A172 (cell line): ENCODE results near the gene LRRC4C. TPM values are rescaled to one million over a fixed set of nuclear protein-coding genes. Genes with fewer than 3 reads are reported as not detected.

Experiments used
- DNase-seq: peaks from one replicate; pipeline ENCODE4 v3.0.0-alpha.2; 2015; ENCODE audit warnings: low spot score
- total RNA-seq: library from RNA; depleted of rRNA; stranded (reverse); fragments of >200 nt; shearing (Covaris generic); gene quantifications from 2 replicates; pipeline ENCODE4 v1.2.3, GENCODE V29; 2014

The LRRC4C gene
- total RNA-seq, 1 experiment from 2014 or later = not detected

DNA sequence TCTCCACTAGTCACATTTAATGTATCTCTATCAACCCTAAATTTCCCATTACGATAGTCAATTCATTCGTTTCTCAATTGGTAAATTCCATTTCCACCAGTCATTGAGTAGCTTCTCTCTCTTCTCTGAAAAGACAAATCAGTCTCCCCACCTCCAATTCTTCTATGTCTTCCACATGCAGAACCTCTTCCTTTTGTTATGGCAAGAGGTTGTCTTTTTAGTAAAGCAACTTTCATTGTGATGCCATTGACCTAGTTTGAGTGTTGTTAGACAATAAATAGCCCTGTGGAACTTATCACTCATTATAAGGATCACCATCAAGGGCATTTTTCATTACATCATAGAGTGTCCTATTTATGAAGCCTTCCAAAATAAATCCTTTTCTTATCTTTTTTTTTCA, 340.9 kb downstream of the LRRC4C start:
- DNase-seq = no peak

DNA sequence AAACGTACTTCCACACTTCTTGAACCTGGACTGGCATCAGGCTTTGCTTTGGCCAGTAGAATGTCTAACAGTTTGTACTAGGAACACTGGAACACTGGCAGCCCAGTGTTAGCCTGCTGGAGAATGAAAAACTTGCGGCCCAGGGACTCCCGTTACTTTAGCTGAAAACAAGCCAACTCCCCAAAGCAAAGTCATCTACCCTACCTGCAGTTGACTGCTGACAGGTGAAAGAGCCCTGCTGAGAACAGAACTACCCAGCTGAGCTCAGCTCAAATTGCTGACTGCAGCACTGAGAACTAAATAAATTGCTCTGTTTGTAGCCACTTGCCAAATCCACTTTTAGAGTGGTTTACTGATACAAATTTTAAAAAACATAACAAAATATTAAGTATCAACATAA, 342.5 kb downstream of the LRRC4C start:
- no peak for DNase-seq

DNA sequence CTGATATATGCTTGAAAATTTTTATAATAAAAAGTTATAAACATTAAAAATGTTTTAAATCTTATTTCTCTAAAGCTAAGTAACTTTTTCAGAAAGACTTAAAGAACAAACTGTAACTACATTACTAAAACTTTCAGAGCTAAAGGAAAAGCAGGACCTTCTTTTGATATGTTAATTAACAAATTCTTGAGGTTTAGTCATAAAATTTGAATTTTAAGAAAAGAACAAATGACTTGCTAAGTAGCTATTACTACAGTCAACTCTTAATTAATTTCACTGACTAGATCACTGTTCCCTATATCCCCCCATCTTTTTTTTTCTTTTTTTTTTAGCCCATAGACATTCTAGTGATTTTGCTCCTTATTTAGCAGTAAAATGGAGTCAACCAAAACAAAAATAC, 344.4 kb downstream of the LRRC4C start:
- DNase-seq = no peak

DNA sequence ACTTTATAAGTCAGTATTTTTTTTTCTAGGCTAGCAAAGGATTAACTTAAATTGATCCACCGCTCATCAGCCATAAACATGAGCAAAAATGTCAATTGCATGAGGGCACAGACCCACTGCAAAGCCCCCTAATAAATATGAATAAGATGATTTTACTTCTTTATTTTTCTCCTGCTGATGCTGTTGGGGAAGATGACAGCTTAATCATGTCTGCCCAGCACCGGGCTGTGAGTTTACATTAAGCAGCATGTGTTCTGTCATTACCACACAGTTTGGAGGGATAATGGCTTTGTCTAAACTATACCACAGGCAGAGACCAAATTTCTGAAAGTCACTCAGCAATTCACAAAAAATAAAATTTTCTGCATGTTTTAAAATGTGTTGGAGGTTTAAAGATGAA, 346.3 kb downstream of the LRRC4C start:
- DNase-seq = no peak

DNA sequence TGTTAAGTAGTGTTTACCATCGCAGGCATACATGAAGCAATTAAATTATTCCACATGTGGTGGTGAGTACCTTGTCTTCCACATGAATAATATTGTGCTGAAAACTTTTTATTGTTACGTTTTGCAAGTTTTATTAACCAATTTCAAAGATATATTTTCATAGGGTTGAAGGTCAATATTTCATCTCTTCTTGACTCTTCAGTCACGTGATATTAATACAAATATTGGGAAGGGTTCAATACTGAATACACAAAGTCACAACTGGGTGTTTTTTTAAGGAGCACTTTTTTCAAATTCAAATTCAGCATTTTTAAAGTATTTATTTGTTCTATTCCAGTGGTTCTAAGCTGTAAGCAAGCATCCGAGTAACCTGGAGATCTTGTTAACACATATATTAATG, 348.9 kb downstream of the LRRC4C start:
- no peak for DNase-seq

DNA sequence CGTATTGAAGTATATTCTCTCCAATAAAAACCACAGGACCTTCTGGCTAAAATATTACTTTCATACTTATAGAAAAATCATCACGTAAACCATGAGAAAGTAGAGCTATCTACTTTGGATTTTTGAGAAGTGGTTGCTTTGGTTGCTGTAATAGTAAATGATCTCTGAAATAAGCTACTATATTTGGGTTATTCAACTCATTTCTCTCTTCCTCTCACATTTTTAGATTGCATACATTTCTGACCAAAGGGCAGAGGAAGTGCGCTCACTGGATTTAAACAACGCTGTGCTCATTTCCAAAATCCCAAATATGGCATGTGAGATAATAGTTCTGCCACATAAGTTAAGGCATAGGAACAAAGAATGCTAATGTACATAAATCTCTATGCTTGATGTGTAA, 357.0 kb downstream of the LRRC4C start:
- no peak for DNase-seq

DNA sequence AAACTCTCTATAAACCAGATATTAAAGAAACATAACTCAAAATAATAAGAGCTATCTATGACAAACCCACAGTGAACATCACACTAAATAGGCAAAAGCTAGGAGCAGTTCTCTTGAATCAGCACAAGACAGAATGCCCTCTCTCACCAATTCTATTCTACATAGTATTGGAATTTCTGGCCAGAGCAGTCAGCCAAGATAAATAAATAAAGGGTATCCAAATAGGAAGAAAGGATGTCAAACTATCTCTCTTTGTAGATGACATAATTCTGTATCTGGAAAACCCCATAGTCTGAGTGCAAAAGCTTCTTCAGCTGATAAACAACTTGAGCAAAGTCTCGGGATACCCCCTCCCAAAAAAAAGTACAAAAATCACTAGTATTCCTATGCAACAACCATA, 359.8 kb downstream of the LRRC4C start:
- DNase-seq = no peak

DNA sequence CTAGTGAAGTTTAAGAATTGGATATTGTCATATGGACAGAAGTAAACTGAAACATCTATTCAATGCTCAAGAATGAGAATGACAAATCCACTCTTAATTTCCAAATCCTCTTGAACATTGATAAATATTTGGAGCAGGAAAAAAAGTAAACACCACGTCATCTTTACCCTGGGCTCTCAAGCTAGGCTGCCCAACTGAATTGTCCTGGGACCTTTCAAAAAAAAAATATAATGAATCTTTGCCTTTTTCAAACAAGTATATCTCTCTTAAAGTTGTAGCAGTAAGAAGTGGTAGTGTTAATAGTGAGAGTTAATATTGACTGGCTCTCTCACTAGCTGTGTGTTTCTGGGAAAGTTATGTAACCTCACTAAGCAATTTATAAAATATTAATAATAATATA, 374.3 kb downstream of the LRRC4C start:
- no peak for DNase-seq

DNA sequence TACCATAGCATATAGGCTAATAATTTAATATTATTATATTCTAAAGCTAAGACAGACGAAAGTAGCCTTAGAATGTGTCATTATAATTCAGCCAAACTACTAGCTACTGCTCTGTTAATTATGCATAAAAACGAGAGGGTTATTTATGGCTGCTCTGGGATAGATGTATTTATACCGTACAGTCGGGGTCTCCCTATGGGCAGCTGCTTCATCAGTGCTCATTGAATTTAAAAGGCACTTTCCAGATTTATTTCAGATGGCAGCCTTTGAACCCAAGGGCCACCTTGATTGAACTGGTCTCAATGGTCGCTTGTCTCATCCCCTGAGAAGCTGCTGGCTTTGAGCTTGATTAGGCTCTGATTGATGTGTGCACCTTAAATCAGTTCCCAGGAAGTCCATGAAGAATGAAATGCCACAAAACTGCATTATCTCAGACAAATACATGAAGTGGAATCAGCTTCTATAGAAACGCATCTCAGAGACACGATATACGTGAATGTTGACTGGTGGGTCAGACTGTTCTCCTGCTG, 377.6 kb downstream of the LRRC4C start:
- DNase-seq = no peak

DNA sequence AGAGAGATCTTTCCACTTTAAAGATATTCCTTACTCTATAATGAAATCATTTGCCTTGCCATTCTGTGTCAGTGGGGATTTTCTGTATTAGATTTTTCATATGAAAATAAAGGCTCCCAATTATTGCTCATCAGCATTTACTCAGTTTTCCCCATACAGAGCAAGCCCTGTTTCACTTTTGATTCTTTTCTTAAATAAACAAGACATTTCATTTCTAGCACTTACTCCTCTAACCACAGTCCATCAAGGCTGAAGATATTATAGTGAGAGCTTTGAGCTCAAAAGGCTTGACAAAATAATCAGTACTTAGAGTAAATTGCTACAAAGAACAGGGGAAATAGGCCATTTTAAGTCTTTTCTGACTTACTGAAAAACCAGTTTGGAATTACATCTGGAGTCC, 385.1 kb downstream of the LRRC4C start:
- no peak for DNase-seq

DNA sequence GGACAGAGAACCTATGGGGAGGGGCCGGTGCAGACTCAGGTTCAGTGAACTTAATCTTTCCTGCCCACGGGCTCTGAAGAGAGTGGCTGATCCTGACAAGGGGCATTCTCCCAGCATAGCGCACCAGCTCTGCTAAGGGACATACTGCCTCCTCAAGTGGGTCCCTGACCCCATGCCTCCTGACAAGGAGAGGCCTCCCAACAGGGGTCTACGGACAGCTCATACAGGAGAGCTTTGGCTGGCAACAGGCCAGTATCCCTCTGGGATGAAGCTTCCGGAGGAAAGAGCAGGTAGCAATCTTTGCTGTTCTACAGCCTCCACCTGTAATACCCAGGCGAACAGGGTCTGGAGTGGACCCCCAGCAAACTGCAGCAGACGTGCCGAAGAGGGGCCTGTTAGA, 394.0 kb downstream of the LRRC4C start:
- no peak for DNase-seq

DNA sequence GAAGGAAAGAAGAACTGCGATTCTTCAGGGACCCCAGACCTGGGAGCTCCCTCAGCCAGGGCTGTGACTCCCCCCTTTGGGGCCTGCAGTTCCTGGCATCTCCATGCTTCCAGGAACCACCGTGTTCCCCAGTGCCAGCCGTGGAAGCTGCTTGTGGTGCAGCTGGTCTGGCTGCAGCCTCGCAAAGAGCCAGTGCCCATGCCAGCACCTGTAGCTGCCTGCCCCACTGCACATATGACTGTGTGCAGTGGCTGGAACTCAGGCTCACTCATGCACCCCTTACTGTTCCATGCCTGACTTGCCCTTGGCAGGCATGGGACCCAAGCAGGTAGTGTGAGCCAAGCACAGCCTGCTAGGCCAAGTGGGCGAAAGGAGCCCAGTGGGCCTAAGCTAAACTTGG, 401.3 kb downstream of the LRRC4C start:
- no peak for DNase-seq

DNA sequence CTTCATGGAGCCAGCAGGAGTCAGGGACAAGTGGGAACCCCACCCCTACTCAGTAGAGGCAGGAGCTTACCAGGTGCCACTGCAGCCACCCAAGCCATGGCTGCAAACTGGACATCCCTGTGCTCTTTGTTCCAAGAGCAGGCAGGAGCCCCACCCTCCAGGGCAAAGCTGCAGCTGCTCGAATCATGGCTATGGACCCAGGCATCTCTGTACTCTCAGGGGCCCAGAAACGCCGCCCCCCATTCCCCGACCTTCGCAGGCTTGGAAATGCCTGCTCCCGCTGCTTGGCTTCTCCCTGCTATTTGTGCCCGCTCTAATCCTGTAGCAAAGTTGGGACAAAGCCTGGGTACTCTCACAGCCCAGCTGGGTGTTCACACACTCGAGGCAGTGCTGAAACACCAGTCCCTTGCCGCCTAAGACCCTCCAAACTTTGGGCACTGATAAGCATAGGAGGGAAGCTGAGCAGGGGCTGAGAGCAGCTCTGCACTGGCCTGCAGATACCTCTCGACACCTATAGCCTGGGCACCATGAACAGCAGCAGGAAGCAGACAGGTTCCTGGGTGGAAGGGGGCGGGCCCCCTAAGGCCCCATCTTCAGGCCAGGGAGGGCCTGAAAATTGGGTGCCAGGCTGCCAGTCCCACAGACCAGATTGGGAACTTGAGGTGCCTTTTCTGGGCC, 402.4 kb downstream of the LRRC4C start:
- no peak for DNase-seq

DNA sequence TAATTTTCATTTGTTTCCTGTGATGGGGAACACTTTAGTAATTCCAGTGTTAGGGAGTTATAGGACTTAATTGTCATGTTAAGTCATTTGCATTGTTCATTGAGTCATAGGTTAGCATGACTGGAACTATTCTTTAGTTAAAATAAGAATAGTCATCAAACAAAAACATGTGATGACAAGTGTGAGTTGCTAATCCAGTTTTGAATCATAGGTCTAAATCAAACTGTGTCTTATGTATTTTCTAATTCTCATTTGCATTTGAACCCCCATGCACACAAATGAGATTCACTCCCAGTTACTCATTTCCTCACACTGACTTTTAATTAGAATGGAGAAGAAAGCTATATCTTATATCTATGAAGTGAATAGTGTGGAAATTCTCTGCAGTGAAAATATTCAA, 405.6 kb downstream of the LRRC4C start:
- DNase-seq = no peak

DNA sequence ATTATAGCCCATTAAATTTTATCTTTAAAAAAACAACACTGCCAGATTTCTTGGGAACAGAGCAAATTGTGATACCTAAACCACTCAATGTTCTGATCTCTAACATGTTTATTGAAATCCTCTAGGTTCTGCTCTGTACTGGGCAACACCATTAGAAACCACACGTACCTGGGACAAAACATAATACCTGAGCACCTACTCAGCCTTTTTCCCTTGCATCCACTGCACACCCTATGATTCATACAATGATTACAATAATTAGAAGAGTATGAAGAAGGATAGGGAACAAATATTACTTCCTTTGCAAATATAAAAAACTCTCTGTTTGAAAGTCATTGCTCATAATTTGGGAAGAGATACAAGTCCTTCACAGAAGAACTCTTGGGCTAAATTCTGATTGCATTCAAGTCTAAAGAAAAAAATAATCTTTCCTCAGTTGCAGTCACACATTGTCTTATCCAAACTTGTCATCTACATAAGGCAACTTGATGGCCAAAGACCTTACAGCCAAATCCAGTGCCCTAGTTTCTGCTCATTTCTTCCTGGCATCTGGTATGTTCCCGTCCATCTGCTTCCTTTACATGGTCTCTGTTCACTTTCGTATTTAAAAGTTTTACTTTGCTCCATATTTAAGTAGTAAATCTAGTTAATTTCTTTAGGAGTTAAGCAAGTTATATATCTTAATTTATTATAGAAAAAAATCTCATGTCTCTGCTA, 407.4 kb downstream of the LRRC4C start:
- no peak for DNase-seq

DNA sequence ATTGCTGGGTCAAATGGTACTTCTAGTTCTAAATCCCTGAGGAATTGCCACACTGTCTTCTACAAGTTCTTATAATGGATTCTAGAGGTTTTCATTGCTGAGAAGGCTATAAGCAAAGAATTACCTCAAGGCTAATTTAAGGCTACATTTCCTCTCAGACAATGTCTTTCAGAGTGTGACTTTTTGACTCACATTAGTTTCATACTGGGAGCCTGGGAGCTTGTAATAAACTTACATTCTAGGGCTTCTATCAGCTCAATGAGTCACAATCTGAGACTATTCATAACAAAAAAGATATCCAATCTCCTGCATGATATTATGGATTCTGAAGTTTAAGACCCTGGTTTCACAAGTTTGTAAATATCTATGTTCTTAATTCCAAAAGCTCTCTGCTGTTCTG, 408.7 kb downstream of the LRRC4C start:
- no peak for DNase-seq

DNA sequence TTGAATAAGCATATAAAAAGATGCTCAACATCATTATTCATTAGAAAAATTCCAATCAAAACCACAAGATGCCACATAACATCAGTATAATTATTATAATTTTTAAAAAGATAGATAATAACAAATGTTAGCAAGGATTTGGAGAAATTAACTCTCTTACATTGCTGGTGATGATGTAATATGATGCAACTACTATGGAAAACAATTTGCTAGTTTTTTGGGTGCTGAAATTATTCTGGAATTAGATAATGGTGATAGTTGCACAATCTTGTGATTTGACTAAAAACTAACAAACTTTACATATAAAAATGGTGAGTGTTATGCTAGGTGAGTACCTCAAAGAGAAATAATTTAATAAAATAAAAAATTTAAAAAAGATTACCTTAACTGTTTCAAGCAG, 412.2 kb downstream of the LRRC4C start:
- no peak for DNase-seq

DNA sequence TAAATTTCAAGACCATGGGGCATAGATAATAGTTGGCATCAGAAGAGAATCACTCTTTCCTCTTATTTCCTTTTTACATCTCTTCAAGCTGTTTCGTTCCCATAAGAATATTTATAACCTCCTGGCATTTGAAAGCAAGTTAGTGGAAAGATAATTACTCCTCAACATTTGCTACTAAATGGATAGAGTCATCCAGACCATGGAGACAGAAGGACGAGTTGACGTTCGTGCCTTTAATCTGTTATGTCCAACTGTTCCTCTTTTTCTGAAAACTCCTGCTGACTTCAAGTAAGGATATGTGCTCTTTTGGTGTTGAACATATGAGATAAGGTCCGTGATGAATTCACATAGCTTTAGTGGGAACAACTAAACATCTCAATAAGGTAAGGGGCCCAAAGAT, 414.2 kb downstream of the LRRC4C start:
- no peak for DNase-seq

DNA sequence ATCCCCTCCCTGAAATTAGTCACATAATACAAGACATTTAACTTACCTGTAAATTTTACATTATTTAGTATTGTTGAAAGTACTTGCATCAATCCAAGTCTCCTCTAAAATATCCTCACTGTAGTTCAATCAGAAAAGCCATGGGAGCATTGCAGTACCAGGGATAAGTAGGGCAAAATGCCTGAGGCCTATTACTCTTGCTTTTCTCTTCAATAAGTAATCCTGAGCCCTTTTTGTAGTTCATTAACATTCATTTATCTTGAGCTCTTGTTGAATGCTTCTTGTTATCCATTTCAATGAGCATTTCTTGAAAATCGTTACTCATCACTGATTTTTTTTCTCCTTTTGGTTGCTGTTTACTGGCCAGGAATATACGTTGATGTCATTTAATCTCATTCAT, 414.7 kb downstream of the LRRC4C start:
- DNase-seq = no peak

DNA sequence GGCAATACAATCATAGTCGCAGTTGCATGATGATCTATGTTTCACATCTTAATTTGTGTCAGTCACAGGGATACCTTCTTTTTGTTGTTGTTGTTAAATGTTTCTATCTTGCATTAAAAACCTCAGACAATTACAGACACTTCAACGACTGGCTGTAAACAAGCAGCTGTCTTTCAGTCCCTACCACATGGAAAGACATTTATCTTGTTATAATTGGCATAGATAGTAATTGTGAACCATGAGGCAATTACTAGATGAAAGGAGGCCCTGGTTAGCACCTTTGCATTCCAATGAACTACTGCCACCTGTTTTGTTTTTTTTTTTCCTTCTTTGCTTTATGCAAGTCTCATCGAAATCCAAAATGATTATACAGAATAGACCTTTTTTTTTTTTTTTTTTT, 416.8 kb downstream of the LRRC4C start:
- DNase-seq = no peak

DNA sequence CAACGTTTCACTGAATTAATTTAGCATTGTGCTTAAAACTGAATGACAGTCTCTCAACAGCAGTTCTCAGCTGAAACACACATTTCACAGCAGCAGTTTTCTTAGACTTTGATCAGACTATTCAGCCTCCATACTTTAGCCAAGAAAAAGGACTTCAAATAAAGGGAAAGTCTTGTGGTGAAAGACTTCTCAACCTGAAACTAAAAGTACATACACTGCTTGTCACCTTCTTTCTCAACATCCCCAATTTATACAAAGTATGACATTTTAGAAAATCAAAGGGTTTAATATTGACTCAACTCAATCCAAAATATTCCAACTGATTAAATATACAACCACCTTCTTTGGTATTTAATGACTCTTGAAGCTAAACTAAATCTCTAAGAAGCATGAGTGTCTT, 419.0 kb downstream of the LRRC4C start:
- DNase-seq = no peak

DNA sequence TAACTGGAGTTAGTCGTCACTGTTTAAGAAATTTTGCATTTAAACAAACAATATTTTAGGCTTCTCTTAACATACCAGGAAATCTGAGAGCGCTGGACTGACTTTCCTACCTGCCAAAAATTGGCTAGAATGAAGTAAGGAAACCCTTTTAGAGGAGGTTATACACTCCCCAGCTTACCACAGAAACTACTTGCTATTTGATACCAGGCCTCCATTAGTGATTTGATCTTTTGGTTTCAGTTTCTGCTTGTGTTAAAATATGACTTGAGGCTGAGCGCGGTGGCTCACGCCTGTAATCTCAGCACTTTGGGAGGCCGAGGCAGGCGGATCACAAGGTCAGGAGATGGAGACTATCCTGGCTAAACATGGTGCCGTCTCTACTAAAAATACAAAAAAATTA, 419.9 kb downstream of the LRRC4C start:
- no peak for DNase-seq

DNA sequence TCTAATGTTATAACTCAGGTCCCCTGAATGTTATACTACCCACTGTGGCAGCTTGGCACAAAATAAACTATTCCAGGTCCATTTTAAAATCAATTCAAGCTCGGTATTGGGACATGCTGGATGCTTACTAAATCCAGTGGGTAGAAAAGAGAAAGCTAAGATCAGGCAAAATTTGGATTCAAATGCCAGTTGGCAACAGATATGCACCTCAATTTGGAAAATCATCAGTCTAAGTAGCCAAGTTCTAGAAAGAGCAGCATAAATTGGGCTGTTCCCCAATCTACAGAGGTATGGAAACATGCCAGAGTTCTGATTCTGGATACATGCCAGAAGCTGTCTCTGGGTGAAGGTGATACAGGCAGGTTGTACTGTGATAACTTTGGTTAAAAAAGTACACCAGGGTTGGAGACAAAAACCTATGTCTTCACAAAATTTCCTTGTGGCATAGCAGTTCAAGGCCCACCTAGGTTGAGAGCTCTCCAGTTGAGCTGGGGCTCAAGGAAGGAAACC, 427.8 kb downstream of the LRRC4C start:
- DNase-seq = no peak
